ENCODE results near the gene RIOX2.
"Not testable (repeated sequence)": the region's sequence is repeated elsewhere in the genome, so short reads cannot be mapped to it uniquely, and the experiment has no call there.

- TF ChIP-seq, protein P1, sequence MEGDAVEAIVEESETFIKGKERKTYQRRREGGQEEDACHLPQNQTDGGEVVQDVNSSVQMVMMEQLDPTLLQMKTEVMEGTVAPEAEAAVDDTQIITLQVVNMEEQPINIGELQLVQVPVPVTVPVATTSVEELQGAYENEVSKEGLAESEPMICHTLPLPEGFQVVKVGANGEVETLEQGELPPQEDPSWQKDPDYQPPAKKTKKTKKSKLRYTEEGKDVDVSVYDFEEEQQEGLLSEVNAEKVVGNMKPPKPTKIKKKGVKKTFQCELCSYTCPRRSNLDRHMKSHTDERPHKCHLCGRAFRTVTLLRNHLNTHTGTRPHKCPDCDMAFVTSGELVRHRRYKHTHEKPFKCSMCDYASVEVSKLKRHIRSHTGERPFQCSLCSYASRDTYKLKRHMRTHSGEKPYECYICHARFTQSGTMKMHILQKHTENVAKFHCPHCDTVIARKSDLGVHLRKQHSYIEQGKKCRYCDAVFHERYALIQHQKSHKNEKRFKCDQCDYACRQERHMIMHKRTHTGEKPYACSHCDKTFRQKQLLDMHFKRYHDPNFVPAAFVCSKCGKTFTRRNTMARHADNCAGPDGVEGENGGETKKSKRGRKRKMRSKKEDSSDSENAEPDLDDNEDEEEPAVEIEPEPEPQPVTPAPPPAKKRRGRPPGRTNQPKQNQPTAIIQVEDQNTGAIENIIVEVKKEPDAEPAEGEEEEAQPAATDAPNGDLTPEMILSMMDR (optimal IDR thresholded peaks at IDR 0.05 in 1 of 3, IDR thresholded peaks at IDR 0.05 in 1 of 3, conservative IDR thresholded peaks at IDR 0.05 in 1 of 3; ENCODE audit: extremely low read depth in 1 of 3, insufficient read depth in 2 of 3, low read length in 3 of 3), result not testable (repeated sequence)
- not testable (repeated sequence) for TF ChIP-seq EZH2 (IDR thresholded peaks at IDR 0.05; ENCODE audit: low read length)
Measured at GRCh38 chr3:98010883-98011449, 38.7 kb upstream of the RIOX2 start.
